PC-9 (cell line): ENCODE data around the gene RNASE7. TPM values are rescaled to one million over a fixed set of nuclear protein-coding genes. Genes with fewer than 3 reads are reported as not detected.

ENCODE experiments used
- BruUV-seq: library from RNA; stranded (reverse); fragments of 400-500 nt; replicated peaks from 2 replicates; lab custom pipeline; 2021; lab: Mats Ljungman, UMichigan
- CTCF ChIA-PET: fragments of 300-600 bp; sonication (Branson Sonifier 250); formaldehyde crosslinking; loops from one replicate; lab custom pipeline; 2022; ENCODE audit warnings: antibody characterized with exemption; lab: Charles Lee
- POLR2A ChIA-PET: fragments of 300-600 bp; sonication (Branson Sonifier 250); formaldehyde crosslinking; loops from one replicate; lab custom pipeline; 2022; ENCODE audit warnings: antibody characterized with exemption; ENCODE audit not compliant: unreplicated experiment; lab: Charles Lee
- DNase-seq, 2 experiments: peaks; one replicate each; pipeline versions ENCODE4 v3.0.0 to v3.0.0-alpha.2; 2015 to 2022; ENCODE audit warnings: mixed read lengths in 1 of 2
- H2AFZ ChIP-seq: fragments of 200-600 bp; sonication (generic); 2 replicates; pipeline ENCODE4 v1.8.1; 2017; ENCODE audit warnings: antibody characterized with exemption
- H3F3A ChIP-seq: fragments of 200-600 bp; sonication (generic); 2 replicates; pipeline ENCODE4 v1.8.1; 2017; ENCODE audit warnings: antibody characterized with exemption, mild to moderate bottlenecking, low read depth; ENCODE audit not compliant: insufficient read depth
- H3K27ac ChIP-seq: fragments of 200-600 bp; sonication (generic); 2 replicates; pipeline ENCODE4 v1.6.1; 2016; ENCODE audit warnings: mixed run types
- H3K27me3 ChIP-seq: fragments of 200-600 bp; sonication (generic); 2 replicates; pipeline ENCODE4 v1.6.1; 2016; ENCODE audit warnings: low read depth, mixed run types; ENCODE audit not compliant: insufficient read depth
- H3K36me3 ChIP-seq: fragments of 200-600 bp; sonication (generic); 2 replicates; pipeline ENCODE4 v1.6.1; 2016; ENCODE audit warnings: low read depth, mixed run types
- H3K4me1 ChIP-seq: fragments of 200-600 bp; sonication (generic); replicated peaks from 2 replicates; pipeline ENCODE4 v1.6.1; 2016; ENCODE audit warnings: mixed run types; ENCODE audit not compliant: insufficient read depth
- H3K4me2 ChIP-seq: fragments of 200-600 bp; sonication (generic); 2 replicates; pipeline ENCODE4 v1.6.1; 2017; ENCODE audit warnings: mixed run types
- H3K4me3 ChIP-seq: fragments of 200-600 bp; sonication (generic); 2 replicates; pipeline ENCODE4 v1.6.1; 2016; ENCODE audit warnings: mixed run types
- H3K79me2 ChIP-seq: fragments of 200-600 bp; sonication (generic); 2 replicates; pipeline ENCODE4 v1.6.1; 2017; ENCODE audit warnings: low read depth, mixed run types
- H3K9me2 ChIP-seq: fragments of 200-600 bp; sonication (generic); 2 replicates; pipeline ENCODE4 v1.8.1; 2017; ENCODE audit warnings: mild to moderate bottlenecking; ENCODE audit not compliant: insufficient read depth
- H3K9me3 ChIP-seq: fragments of 200-600 bp; sonication (generic); 2 replicates; pipeline ENCODE4 v1.8.1; 2016; ENCODE audit warnings: low read depth; ENCODE audit not compliant: insufficient read depth
- H4K20me1 ChIP-seq: fragments of 200-600 bp; sonication (generic); 2 replicates; pipeline ENCODE4 v1.8.1; 2017; ENCODE audit not compliant: insufficient read depth
- CTCF ChIP-seq: fragments of 200-600 bp; sonication (generic); conservative IDR thresholded peaks from 2 replicates; pipeline ENCODE4 v1.6.1; 2017; ENCODE audit warnings: mixed run types, antibody characterized with exemption, mild to moderate bottlenecking, moderate library complexity
- EZH2 ChIP-seq: fragments of 200-600 bp; sonication (generic); IDR thresholded peaks from 2 replicates; pipeline ENCODE4 v1.8.0; 2017; ENCODE audit warnings: antibody characterized with exemption, low read depth
- intact Hi-C: fragments of 100-400 bp; cut with micrococcal nuclease; formaldehyde crosslinking; loops from one replicate; pipeline ENCODE4 v1.10.0; 2022; ENCODE audit not compliant: unreplicated experiment
- total RNA-seq: library from RNA; stranded (reverse); gene quantifications from 2 replicates; pipeline ENCODE4 v1.2.3, GENCODE V29; 2021

The RNASE7 gene
- total RNA-seq, 1 experiment from 2014 or later: not detected

DNA sequence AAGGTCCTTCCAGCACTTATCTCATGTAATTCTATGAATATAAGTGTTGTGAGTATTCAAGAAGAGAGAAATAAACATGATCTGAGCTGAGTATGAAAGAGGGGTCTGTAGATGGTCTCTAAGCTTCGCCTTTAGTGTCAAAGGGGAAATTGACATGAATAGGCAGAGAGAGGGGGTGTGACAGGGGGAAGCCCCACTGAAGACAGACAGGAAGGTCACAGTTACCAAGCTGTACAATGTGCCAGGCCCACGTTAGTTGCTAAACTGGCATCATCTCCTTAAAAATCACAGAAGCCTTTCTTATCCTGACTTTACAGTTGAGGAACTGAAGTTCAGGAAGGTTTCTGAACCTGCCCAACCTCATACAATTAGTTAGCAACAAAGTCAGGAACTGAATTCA is 35.5 kb downstream of the RNASE7 start:
- Histone ChIP-seq H2AFZ (no peak overlapping the region), H3K36me3 (no peaks in the 10 kb centered on the region), H4K20me1 (no peaks in the 10 kb centered on the region), H3K27ac (no peak overlapping the region), H3K9me3 (no peaks in the 10 kb centered on the region), H3F3A (no peaks in the 10 kb centered on the region), H3K27me3 (no peaks in the 10 kb centered on the region), H3K4me1 (no peaks in the 10 kb centered on the region), H3K9me2 (no peaks in the 10 kb centered on the region), H3K4me2 (no peak overlapping the region), H3K79me2 (no peaks in the 10 kb centered on the region), H3K4me3 (no peak overlapping the region)
- DNase-seq: no peak
- POLR2A ChIA-PET: no interaction called here
- CTCF ChIA-PET: no interaction called here
- no TSS peak for BruUV-seq
- TF ChIP-seq EZH2: no peak
- no peak for TF ChIP-seq CTCF
- intact Hi-C loops: no loop called here

DNA sequence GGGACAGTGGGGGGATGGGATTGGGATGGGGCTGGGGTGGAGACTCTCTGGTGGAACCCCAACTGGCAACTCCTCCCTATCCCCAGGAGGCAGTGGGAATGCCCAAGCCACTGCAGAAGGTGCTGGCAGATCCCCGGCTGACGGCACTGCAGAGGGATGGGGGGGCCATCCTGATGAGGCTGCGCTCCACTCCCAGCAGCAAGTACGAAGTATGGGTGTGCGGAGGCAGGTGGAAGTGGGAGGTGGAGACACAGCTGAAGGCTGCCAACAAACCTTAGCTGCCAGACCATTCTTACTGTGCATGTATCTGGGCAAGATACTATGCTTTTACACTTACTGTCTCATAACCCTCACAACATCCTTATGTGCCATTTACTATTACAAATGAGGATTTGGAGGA is 36.1 kb downstream of the RNASE7 start:
- no peak for DNase-seq
- BruUV-seq: no TSS peak
- intact Hi-C loops: no loop called here
- Histone ChIP-seq H3K4me1 (no peaks in the 10 kb centered on the region), H3K79me2 (no peaks in the 10 kb centered on the region), H3K9me3 (no peaks in the 10 kb centered on the region), H3K27ac (no peak overlapping the region), H3F3A (no peaks in the 10 kb centered on the region), H4K20me1 (no peaks in the 10 kb centered on the region), H3K4me3 (no peak overlapping the region), H3K9me2 (no peaks in the 10 kb centered on the region), H3K36me3 (no peaks in the 10 kb centered on the region), H3K4me2 (no peak overlapping the region), H2AFZ (no peak overlapping the region), H3K27me3 (no peaks in the 10 kb centered on the region)
- ChIA-PET CTCF (interaction anchor here (0.6 kb wide), 1 partner anchor 12 kb away, joined by 4 read pairs; no protein-coding TSS in a partner anchor), POLR2A (no interaction called here)
- no peak for TF ChIP-seq CTCF
- TF ChIP-seq EZH2: no peak

DNA sequence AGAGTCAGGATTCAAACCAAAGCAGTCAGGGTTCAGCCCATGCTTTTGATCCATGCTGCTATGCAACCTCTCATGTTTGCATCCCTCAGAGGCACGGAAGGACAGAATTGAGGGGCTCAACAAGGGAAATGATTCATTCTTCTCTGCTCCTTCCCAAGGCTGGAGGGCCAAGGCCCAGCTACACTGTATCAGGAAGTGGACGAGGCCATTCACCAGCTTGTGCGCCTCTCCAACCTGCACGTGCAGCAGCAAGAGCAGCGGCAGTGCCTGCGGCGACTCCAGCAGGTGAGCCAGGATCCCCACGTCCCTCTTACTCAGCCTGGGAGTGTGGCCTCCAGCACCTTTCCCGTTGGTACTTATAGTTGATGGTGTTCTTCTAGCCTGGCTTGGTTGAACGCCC is 36.6 kb downstream of the RNASE7 start:
- Histone ChIP-seq H3K4me1 (no peaks in the 10 kb centered on the region), H3K9me2 (no peaks in the 10 kb centered on the region), H3K36me3 (no peaks in the 10 kb centered on the region), H3K4me3 (no peak overlapping the region), H3K9me3 (no peaks in the 10 kb centered on the region), H3K4me2 (no peak overlapping the region), H3K27ac (no peak overlapping the region), H3K27me3 (no peaks in the 10 kb centered on the region), H3K79me2 (no peaks in the 10 kb centered on the region), H2AFZ (no peak overlapping the region), H4K20me1 (no peaks in the 10 kb centered on the region), H3F3A (no peaks in the 10 kb centered on the region)
- CTCF ChIA-PET: interaction anchor here (0.6 kb wide), 1 partner anchor 12 kb away, joined by 4 read pairs; no protein-coding TSS in a partner anchor
- TF ChIP-seq CTCF (no peak), EZH2 (no peak)
- BruUV-seq: no TSS peak
- POLR2A ChIA-PET: no interaction called here
- no peak for DNase-seq
- intact Hi-C loops: no loop called here
